Measurements from ENCODE around the gene KCP.
A peak's percentile ranks its signal among the peaks of the same experiment; 100 is the strongest.
"Not testable (repeated sequence)": the region's sequence is repeated elsewhere in the genome, so short reads cannot be mapped to it uniquely, and the experiment has no call there.

Gene KCP

GRCh38 chr7:128910569-128910945 is at the start of gene KCP:
Gene KCP (minus strand): TSS chr7:128910709. CDS start chr7:128910676, 33 bp downstream.
- no peak for DNase-seq

- no peak for DNase-seq
Observed at GRCh38 chr7:128959296-128959695, 48.8 kb upstream of the KCP start.

- DNase-seq: no peak
Observed at GRCh38 chr7:128955981-128956380, 45.5 kb upstream of the KCP start.

GRCh38 chr7:128954830-128955802 is 44.6 kb upstream of the KCP start:
- DNase-seq: no peak

- no peak for DNase-seq
Observed at GRCh38 chr7:128954150-128954549, 43.6 kb upstream of the KCP start.

- DNase-seq: no peak
Observed at GRCh38 chr7:128951296-128951695, 40.8 kb upstream of the KCP start.

- no peak for DNase-seq
Observed at GRCh38 chr7:128948976-128949760, 38.7 kb upstream of the KCP start.

GRCh38 chr7:128948312-128948973 is 37.9 kb upstream of the KCP start:
- DNase-seq: no peak

GRCh38 chr7:128947854-128948253 is 37.3 kb upstream of the KCP start:
- no peak for DNase-seq

- no peak for DNase-seq
Observed at GRCh38 chr7:128946936-128947830, 36.7 kb upstream of the KCP start.

- no peak for DNase-seq
Observed at GRCh38 chr7:128945668-128946366, 35.3 kb upstream of the KCP start.

- no peak for DNase-seq
Observed at GRCh38 chr7:128944487-128945236, 34.2 kb upstream of the KCP start.

GRCh38 chr7:128943251-128943650 is 32.7 kb upstream of the KCP start:
- not testable (repeated sequence) for DNase-seq

- DNase-seq: no peak
Observed at GRCh38 chr7:128941946-128942526, 31.5 kb upstream of the KCP start.

- DNase-seq: no peak
Observed at GRCh38 chr7:128941323-128941890, 30.9 kb upstream of the KCP start.

GRCh38 chr7:128940494-128941322 is 30.2 kb upstream of the KCP start:
- peak; percentile 54 to 61 for DNase-seq

GRCh38 chr7:128939861-128940410 is 29.4 kb upstream of the KCP start:
- no peak for DNase-seq

GRCh38 chr7:128939075-128939860 is 28.8 kb upstream of the KCP start:
- no peak for DNase-seq
